ENCODE measurements around the gene NCF4.

Gene NCF4

DNA sequence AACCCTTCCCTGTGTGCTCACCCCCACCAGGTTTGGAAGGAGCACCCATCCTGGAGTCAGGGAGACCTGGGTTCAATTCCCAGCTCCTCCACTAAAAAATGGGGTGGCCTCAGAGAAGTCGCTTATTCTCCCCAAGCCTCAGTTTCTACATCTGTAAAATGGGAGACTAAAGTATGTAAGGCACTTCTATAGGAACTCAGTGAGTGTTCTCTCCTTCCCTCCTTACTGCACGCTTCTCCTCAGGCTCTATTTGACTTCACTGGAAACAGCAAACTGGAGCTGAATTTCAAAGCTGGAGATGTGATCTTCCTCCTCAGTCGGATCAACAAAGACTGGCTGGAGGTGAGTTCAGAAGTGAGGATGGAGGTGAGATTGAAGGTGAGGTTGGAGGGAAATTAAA, 11.3 kb downstream of the NCF4 start:
- H3K4me3 ChIP-seq (ENCODE audit: low read depth in 1 of 2, low read length in 1 of 2): no peak overlapping the region
- TF ChIP-seq, protein P1, sequence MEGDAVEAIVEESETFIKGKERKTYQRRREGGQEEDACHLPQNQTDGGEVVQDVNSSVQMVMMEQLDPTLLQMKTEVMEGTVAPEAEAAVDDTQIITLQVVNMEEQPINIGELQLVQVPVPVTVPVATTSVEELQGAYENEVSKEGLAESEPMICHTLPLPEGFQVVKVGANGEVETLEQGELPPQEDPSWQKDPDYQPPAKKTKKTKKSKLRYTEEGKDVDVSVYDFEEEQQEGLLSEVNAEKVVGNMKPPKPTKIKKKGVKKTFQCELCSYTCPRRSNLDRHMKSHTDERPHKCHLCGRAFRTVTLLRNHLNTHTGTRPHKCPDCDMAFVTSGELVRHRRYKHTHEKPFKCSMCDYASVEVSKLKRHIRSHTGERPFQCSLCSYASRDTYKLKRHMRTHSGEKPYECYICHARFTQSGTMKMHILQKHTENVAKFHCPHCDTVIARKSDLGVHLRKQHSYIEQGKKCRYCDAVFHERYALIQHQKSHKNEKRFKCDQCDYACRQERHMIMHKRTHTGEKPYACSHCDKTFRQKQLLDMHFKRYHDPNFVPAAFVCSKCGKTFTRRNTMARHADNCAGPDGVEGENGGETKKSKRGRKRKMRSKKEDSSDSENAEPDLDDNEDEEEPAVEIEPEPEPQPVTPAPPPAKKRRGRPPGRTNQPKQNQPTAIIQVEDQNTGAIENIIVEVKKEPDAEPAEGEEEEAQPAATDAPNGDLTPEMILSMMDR (IDR thresholded peaks at IDR 0.05): no peak
- peak overlapping the region; percentile 95 for H3K27ac ChIP-seq
- H3K27me3 ChIP-seq: no peaks in the 10 kb centered on the region
- no peaks in the 10 kb centered on the region for H3K9me3 ChIP-seq
- peaks cover 93% of the 10 kb centered on the region for H3K36me3 ChIP-seq
- H3K4me1 ChIP-seq (ENCODE audit: control insufficient read depth in 1 of 2, insufficient read depth in 1 of 2, low read depth in 1 of 2, low read length in 1 of 2): peaks cover 80 to 91% of the 10 kb centered on the region in 2 experiments

DNA sequence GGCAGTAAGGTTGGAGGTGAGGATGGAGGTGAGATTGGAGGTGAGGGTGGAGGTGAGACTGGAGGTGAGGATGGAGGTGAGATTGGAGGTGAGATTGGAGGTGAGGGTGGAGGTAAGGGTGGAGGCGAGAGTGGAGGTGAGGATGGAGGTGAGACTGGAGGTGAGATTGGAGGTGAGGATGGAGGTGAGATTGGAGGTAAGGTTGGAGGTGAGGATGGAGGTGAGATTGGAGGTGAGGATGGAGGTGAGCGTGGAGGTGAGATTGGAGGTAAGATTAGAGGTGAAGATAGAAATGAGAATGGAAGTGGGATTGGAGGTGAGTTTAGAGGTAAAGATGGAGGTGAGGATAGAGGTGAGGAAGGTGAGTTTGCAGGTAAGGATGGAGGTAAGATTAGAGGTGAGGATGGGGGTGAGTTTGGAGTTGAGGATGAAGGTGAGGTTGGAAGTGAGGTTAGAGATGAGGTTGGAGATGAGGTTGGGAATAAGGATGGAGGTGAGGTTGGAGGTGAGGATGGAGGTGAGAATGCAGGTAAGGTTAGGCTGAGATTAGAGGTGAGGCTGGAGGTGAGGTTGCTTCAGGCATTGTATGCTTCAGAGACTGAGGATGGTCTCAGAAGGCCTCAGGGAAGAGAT, 12.2 kb downstream of the NCF4 start:
- Histone ChIP-seq H3K36me3 (peaks cover 93% of the 10 kb centered on the region), H3K4me1 (ENCODE audit: control insufficient read depth in 1 of 2, insufficient read depth in 1 of 2, low read depth in 1 of 2, low read length in 1 of 2) (peaks cover 79 to 90% of the 10 kb centered on the region in 2 experiments), H3K27ac (peak overlapping the region; percentile 95), H3K9me3 (no peaks in the 10 kb centered on the region), H3K27me3 (no peaks in the 10 kb centered on the region), H3K4me3 (ENCODE audit: low read depth in 1 of 2, low read length in 1 of 2) (peak overlapping the region; percentile 22 to 61)
- TF ChIP-seq, protein P1 (IDR thresholded peaks at IDR 0.05): no peak

DNA sequence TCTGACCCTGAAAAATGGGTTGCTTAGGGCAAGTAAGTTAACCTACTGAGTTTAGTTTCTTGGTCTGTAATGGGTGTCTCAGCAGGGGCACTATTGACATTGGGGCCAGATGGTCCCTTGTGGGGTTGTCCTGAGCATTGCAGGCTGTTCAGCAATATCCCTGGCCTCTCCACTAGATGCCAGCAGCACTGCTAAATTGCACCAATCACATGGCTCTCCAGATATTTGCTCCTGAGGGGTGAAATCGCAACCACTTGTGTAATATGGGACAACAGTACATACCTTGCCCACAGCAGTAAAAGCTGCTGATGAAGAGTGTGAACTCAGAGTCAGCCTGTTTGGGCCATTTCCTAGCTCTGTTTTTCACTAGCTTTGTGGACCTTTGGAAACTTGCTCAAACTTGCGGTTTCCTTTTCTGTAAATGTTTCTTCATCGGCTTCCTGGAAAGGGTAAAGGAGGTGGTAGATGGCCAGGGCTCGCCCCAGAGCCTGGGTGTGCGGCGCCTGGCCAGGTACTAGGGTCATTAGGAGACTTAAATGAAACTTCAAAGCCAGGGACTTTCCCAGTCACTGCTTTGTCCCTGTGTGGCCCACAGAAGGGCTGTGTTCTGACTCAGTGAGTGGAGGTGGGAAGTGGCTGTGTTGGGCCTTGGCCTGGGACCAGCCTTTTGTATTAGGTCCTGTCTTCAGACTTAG, 13.0 kb downstream of the NCF4 start:
- peaks cover 93% of the 10 kb centered on the region for H3K36me3 ChIP-seq
- TF ChIP-seq, protein P1 (IDR thresholded peaks at IDR 0.05): peak; percentile 83
- H3K27ac ChIP-seq: peak overlapping the region; percentile 95
- no peaks in the 10 kb centered on the region for H3K27me3 ChIP-seq
- H3K4me3 ChIP-seq (ENCODE audit: low read depth in 1 of 2, low read length in 1 of 2): peak overlapping the region; percentile 53 to 61
- H3K9me3 ChIP-seq: no peaks in the 10 kb centered on the region
- H3K4me1 ChIP-seq (ENCODE audit: control insufficient read depth in 1 of 2, insufficient read depth in 1 of 2, low read depth in 1 of 2, low read length in 1 of 2): peaks cover 74 to 82% of the 10 kb centered on the region in 2 experiments

DNA sequence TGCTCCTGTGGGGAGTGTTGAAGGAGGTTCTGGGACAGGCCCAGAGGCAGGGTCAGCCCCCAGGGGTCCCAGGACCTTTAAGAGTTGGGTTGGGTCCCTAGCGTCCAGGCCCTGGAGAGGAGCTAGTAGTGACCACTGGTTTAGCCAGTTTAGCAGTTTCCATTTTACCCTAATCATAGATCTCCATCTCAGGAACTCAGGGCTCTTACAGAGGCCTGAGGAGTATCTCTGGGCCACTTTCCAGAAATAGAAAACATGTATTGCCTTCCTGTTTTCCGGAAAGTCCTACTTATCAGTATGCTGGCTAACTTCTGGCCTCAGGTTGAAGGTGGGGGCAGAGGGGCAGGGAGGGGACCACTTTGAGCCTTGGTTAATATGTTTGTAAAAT, 13.5 kb downstream of the NCF4 start:
- TF ChIP-seq, protein P1 (IDR thresholded peaks at IDR 0.05): no peak
- peak overlapping the region; percentile 95 for H3K27ac ChIP-seq
- H3K36me3 ChIP-seq: peaks cover 93% of the 10 kb centered on the region
- no peaks in the 10 kb centered on the region for H3K9me3 ChIP-seq
- H3K4me3 ChIP-seq (ENCODE audit: low read depth in 1 of 2, low read length in 1 of 2): peak overlapping the region; percentile 53 to 61
- H3K4me1 ChIP-seq (ENCODE audit: control insufficient read depth in 1 of 2, insufficient read depth in 1 of 2, low read depth in 1 of 2, low read length in 1 of 2): peaks cover 73 to 82% of the 10 kb centered on the region in 2 experiments
- H3K27me3 ChIP-seq: no peaks in the 10 kb centered on the region

DNA sequence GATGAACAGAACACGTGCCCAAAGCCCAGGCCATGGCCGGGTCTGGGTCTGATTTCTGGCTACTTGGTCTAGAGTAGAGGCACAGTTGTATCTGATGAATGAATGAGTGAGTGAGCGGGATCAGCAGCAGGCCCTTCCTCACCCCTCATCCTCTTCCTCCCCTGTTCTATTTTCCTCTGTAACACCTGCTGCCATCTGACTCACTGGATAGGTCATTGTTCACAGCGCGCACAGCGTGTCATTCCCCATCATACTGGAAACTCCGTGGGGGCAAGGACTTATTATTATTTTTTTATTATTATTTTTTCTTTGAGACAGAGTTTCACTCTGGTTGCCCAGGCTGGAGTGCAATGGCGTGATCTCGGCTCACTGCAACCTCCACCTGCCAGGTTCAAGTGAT, 13.9 kb downstream of the NCF4 start:
- Histone ChIP-seq H3K27ac (peak overlapping the region; percentile 95), H3K9me3 (no peaks in the 10 kb centered on the region), H3K36me3 (peaks cover 91% of the 10 kb centered on the region)

More for the DNA sequence above, 13.9 kb downstream of the NCF4 start:
- peak overlapping the region; percentile 53 to 61 for H3K4me3 ChIP-seq (ENCODE audit: low read depth in 1 of 2, low read length in 1 of 2)
- peaks cover 73 to 81% of the 10 kb centered on the region in 2 experiments for H3K4me1 ChIP-seq (ENCODE audit: control insufficient read depth in 1 of 2, insufficient read depth in 1 of 2, low read depth in 1 of 2, low read length in 1 of 2)
- no peaks in the 10 kb centered on the region for H3K27me3 ChIP-seq
- TF ChIP-seq, protein P1 (IDR thresholded peaks at IDR 0.05): no peak

Data from neutrophil (primary cell).